GM21576 (cell line): Measurements from ENCODE around the gene PHF13.
A peak's percentile ranks its signal among the peaks of the same experiment; 100 is the strongest.
"Not testable (repeated sequence)": the region's sequence is repeated elsewhere in the genome, so short reads cannot be mapped to it uniquely, and the experiment has no call there.

Experiments
- ATAC-seq: cut with Tn5 transposase; IDR thresholded peaks from one replicate; pipeline ENCODE4 v1.9.1; 2021; ENCODE audit warnings: mild to moderate bottlenecking, moderate library complexity; ENCODE audit not compliant: unreplicated experiment

PHF13 gene

DNA sequence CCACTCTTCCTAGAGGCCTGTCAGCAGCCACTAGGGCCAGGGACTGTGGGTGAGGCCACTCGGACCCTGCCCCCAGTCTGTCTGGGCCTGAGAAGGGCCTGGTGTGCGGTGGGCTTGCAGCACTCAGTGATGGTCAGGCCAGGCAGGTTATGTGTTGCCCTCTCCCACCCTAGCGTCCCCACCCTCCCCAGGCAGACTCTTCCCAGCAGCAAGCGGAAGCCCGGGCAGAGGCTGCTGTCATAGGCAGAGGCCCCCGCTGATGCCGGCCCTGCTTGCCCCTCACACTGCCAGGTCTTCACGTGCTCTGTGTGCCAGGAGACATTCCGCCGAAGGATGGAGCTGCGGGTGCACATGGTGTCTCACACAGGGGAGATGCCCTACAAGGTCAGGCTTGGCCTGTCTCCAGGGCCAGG lies 27.1 kb upstream of the PHF13 start:
- ATAC-seq = no peak

DNA sequence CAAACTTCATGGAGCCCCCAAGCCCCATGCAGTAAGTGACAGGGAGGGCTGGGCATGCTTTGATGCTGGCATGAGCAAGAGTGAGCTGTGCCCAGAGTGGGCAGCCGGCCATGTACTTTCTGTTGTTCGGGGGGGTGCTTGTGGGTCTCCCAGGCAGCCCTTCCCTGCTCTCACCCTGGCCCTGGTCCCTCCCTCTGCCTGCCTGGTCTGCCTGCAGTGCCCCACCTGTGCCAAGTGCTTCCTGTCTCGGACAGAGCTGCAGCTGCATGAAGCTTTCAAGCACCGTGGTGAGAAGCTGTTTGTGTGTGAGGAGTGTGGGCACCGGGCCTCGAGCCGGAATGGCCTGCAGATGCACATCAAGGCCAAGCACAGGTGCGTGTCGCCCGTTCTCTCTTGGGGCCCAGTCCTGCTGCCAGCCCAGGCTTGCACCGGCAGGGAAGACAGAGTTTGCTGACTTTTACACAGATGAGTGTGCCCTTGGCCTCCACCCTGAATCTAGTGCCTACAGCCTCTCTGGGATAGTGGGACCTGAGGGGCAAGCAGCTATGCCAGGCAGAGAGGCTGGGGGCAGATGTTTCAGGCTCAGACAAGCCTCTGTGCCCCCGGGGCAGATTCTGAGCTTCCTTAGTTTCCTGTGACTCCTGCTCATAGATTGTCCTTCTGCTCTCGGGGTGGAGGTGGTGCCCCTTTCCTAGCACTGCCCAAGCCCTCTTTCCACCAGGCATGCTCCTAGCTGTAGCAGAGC lies 26.1 kb upstream of the PHF13 start:
- ATAC-seq = no peak

DNA sequence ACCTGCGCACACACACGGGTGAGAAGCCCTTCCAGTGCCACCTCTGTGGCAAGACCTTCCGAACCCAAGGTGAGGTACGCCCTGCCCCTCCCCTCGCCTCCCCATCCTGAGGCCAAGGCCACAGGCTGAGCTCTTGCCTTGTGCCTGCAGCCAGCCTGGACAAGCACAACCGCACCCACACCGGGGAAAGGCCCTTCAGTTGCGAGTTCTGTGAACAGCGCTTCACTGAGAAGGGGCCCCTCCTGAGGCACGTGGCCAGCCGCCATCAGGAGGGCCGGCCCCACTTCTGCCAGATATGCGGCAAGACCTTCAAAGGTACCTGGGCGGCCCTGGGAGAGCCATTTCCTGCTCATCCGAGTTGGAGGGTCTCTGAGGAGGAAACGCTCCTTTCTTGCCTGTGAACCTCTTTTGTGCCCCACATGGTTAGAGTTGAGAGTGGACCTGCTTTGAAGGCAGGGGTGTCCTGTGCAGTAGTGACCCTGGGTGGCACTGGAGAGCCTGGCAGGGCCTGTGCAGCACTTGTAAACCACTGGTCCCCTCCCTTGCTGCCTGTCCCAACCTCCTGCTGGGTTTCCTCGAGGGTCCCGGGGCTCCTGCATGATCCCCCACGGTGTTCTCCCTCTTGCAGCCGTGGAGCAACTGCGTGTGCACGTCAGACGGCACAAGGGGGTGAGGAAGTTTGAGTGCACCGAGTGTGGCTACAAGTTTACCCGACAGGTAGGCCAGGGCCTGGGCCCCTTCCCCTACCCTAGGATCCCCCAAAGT lies 25.2 kb upstream of the PHF13 start:
- no peak for ATAC-seq

DNA sequence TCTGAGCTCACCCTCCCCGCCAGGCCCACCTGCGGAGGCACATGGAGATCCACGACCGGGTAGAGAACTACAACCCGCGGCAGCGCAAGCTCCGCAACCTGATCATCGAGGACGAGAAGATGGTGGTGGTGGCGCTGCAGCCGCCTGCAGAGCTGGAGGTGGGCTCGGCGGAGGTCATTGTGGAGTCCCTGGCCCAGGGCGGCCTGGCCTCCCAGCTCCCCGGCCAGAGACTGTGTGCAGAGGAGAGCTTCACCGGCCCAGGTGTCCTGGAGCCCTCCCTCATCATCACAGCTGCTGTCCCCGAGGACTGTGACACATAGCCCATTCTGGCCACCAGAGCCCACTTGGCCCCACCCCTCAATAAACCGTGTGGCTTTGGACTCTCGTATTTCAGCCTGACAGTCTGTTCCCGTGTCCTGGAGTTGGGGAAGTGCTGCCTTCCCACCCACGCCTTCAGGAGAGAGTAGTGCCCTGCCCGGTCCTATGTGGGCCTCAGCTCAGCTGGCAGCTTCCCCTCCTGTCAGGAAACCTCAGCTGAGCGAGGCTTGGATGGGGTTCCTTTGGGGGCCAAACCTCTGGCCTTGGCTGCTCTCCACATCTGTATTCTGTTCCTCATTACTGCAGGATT lies 24.5 kb upstream of the PHF13 start:
- ATAC-seq = no peak

DNA sequence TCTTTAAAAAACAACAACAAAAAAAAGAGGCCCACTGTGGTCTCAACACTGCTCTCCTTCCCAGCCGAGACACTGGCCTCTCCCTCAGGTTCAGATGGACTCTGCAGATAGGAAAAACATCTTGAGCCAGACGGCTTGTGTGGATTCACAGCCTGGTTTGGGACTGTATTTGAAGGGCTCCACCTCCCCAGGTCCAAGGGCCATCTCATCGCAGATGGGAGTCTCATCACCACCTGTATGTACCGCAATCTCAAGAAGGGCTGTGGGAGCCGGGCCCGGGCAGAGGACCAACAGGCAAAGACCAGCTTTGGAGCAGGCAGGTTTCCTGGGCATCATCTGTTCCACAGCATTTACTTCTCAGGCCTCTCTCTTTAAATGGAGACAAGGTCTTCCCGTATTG lies 23.5 kb upstream of the PHF13 start:
- ATAC-seq = no peak

DNA sequence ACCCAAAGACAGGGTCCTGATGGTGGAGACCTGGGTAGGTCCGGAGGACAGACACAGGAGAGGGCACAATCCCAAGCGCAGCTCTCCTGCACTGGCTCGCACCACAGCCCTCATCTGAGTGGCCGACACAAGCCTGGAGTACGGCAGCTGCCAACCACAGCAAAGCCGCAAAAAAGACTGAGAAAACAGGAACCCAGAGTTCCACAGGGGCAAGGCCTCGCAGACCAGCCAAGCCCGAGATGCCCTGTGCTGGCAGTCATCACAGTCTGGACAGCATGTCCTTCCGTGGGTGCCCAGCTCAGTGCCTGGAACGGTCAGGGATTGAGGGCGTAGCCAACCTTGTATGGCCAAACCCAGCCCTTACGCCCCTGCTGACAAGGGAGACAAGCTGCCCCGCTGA lies 22.3 kb upstream of the PHF13 start:
- ATAC-seq = no peak

DNA sequence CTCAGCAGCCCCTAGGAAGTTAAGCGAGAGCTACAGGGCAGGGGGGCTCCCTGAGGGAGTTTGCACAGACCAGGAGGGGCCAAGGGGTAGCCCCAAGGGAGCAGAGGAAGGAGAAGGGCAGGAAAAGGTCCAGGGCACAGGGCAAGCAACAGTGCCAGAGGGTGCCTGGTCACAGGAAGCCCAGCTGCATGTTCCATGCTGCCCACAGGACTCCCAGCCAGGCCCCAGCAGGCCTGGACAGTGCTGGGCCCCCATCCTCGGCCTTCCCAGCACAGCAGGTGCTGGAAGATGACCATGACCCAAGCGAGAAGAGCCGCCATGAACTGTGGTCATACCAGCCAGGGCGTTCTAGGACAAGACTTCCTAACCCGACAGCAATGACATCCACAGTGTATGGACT lies 21.9 kb upstream of the PHF13 start:
- ATAC-seq = no peak

DNA sequence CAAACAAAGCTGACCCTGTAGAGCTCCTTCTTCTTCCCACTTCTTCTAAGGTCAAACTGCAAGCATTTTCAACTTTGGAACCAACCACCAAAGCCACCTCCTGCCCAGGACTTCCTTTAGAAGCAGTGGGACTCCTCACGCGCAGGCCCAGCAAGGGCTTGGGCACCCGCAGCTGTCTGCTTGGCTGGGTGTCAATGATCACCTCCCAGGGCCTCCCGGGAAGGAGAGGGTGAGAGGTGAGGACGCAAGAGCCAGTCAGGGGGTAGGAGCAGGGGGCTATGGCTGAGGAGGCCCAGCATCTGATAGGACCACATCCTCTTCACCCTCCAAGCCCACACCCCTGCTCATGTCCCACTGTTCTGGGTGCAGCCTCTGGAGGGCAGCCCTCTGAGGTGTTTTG lies 21.1 kb upstream of the PHF13 start:
- ATAC-seq = no peak

DNA sequence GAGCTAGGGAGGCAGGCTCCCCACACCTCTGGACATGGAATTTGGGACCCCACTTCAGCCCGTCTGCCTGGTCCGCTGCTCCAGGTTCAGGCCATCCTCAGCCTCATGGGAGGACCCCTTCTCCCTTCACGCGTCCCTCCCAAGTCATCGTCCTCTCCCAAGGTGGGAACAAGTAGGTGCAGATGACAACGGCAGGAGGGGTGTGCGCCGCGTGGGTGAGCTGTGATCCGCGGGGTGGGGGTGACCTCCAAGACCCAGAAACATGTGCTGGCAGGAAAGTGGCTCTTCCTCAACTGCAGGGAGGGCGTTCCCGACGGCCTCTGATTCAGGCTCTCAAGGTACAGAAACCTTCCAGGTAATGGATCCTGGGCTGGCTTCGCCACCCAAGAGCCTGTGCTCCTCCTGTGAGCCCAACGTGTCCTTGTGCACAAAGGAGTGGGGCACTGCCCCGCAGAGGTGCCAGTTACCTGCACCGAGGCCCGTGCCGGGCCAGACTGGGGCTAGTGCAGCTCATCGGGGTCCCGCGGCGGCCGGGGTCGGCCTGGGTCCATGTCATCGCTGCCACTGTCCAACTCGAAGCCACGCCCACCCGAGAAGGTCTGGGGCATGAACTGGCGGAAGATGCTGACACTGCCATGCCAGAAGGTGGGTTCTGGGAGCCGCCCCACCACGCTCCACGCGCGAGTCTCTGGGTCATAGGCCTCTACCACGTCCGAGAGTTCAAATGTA lies 20.5 kb upstream of the PHF13 start:
- no peak for ATAC-seq

DNA sequence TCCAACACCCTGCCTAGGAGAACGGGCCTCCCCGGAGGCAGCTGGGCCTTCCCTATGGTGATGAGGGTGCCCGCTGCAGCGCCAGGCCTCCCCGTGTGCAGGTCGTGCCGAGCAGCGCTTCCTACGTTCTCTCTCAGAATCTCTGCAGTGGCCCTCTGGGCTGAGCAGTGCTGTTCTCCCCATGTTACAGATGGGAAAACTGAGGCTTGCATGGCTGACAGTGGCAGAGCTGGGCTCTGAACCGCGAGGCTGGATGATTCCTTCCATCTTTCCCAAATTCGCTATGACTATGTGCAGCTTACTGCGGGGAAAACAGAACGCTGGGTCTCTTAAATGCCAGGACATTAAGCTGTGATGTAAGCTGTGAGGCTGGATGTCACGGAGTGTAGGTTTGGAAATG lies 19.7 kb upstream of the PHF13 start:
- no peak for ATAC-seq

DNA sequence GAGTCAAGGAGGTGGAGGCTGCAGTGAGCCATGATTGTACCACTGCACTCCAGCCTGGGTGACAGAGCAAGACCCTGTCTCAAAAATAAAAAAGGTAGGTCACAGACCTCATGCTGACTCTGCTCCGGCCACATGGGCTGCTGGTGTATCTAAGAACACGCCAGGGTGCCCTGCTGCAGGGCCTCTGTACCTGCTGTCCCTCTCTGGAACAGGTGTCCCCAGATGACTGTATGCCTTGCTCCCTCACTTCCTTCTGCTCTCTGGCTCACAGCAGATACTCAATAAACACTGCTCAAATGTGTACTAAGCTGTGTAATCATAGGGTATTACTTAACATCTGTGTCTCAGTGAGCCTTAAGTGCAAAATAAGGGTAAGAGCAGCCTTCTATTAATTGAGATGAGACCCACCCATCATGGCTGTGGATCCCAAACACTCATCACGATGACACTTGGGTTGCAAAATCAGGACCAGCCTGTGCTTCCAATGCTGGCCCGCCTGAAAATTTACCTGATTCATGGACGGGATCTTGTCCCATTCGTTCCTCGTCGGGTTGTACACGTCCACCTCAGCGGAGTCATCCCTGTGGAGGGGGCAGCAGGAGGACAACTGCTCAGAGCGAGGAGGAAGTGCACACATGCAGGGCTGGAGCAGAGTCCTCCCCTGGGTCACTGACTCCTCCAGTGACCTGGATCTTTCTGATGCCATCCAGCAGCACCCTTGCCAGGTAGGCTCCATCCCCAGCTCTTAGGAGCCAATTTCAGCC lies 18.4 kb upstream of the PHF13 start:
- ATAC-seq = no peak

DNA sequence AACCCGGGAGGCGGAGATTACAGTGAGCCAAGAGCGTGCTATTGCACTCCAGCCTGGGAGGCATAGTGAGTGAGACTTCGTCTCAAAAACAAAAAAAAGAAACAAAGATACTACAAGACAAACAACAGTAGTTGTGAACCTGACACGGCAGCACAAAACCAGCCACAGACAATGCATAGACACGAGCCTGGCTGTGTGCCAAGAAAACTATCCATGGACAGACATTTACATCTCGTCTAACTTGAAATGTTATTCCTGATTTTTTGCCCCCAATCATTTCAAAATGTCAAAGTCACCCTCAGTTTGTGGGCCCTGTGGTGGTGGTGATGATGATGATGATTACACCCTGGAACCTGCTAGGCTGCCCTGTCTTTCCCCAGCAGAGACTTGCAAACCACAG lies 17.2 kb upstream of the PHF13 start:
- ATAC-seq = no peak

DNA sequence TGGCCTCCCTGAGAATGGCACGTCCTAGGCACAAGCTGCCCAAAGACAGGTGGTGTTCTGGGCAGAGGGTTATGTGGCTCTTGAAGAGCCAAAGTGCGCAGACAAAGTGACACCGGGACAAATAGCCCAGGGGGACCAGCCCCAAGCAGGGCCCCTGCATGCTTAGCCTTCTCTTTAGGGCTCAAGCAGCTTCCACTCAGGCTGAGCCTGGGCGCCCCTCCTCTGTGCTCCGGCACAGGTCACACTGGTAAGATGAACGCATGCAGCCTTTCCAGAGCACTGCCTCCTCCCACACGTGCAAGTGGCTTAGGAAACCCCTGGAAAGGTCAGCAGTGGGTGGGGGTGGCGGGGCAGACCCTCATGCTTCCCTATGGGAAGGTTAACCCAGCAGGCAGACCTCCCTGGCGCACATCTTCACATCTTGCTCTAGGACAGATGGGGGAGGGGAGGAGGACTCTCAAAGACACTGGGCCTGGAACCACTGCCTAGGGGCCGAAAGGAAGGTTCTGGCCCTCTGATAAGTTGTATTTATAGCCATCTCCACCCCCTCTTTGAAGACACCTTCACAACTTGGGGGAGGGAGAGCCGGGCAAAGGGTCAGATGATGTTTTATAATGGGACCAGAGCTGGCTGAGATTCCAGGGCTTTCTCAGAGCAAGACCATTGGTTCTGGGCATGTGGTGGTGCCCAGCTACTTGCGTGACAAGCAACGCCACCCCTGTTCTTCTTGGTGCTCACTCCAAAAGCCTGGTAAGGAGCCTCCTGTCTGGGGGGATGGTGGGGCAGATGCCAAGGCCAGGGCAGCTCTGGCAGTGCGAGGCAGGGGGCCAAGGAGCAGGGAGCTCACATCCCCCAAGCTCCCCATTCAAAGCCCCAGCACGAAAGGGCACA lies 16.4 kb upstream of the PHF13 start:
- ATAC-seq = no peak

DNA sequence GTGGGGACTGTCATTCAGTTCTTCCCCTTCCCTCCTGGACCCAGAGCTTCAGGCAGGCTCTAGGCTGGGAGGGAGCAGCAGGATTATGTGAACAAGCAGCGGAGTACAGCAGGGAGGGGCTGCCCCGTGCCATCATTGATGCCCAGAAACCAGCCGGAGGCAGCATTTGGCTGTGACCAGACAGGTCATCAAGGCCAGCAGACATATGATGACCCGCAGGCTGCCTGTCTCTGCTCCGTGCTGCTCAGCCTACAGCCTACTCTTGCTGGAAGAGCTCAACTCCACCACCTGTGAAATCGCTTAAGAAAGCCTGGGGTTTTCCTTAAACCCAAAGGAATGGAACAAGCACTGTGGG lies 15.8 kb upstream of the PHF13 start:
- ATAC-seq = no peak

DNA sequence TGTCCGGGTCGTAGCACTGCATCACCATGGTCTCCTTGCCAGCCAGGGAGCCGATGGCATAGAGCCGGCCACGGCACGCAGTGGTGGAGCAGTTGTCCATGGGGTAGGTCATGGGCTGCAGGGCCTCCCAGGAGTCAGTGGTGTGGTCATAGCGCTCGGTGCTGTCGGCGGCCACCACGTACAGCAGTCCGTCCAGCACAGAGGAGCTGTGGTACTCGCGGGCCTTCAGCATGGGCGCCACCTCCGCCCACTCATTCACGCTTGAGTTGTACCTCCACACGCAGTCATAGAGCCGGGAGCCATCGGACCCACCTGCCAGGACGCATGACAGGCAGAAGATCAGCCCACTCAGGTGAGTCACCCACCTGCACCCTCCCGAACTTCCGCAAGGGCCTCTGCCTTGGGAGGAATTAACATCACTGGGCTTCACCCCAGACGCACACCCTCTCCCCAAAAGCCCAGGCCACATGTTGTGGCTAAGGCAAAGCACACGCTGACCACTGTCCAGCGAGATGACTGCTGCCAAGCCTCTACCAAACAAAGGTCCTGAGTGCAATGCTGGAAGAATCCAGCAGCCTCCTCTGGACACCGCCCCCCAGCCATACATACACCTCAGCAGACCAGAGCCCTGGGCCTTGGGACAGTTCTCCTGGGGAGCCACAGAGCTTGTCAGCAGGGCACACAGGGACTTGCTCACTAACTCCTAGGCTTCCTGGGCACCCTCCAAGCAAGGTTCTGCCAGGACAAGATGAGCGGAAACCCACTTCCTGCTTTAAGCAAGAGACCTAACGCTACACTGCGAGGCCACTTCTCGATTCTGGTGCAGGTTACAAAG lies 14.2 kb upstream of the PHF13 start:
- ATAC-seq = no peak

DNA sequence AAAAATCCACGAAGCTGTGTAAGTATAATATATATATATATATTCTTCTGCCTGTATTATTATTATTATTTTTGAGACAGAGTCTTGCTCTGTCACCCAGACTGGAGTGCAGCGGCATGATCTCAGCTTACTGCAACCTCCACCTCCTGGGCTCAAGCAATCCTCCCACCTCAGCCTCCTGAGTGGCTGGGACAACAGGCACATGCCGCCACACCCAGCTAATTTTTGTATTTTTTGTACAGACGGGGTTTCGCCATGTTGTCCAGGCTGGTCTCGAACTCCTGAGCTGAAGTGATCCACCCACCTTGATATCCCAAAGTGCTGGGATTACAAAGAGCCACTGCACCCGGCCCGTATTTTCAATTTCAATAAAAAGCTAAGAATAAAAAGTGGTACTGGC lies 13.5 kb upstream of the PHF13 start:
- ATAC-seq = not testable (repeated sequence)

DNA sequence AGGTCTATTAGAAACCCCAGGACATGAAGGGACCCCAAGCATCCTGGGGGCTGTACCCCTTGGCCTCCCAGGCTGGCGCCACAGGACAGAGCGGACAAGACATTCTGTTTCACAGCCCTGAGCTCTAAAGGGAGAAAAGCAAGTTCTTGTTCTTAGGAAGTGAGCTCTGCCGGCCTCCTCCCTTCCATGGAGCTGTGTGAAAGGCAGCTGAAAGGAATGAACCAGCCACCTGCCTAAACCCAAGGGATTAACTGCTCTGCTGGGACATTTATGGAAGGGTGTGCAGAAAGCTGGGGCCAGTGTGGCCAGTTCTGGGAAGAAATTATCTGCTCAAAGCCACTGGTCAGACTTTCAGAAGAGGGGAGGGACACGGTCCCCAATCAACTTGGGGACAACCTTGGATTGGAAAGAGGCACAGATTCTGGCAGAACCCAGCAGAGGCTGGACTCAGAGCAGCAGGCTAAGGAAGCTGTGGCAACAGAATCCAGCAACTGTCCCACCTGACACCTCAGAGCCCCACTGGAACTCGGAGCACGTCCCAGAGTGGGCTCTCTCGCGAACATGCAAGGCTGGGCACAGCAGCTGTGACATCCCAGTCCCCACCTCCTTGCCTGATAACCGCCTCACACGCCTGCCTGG lies 13.0 kb upstream of the PHF13 start:
- ATAC-seq = peak; percentile 7
